Measurements from ENCODE around the gene BTBD2. TPM values are rescaled to one million over a fixed set of nuclear protein-coding genes. Genes with fewer than 3 reads are reported as not detected.

The BTBD2 gene
- total and polyA plus RNA-seq, 2 of the 13 experiments (the other 11 are each of a cell fraction or from before 2014, with no cell fraction given) = 28.1 to 45.3 TPM

DNA sequence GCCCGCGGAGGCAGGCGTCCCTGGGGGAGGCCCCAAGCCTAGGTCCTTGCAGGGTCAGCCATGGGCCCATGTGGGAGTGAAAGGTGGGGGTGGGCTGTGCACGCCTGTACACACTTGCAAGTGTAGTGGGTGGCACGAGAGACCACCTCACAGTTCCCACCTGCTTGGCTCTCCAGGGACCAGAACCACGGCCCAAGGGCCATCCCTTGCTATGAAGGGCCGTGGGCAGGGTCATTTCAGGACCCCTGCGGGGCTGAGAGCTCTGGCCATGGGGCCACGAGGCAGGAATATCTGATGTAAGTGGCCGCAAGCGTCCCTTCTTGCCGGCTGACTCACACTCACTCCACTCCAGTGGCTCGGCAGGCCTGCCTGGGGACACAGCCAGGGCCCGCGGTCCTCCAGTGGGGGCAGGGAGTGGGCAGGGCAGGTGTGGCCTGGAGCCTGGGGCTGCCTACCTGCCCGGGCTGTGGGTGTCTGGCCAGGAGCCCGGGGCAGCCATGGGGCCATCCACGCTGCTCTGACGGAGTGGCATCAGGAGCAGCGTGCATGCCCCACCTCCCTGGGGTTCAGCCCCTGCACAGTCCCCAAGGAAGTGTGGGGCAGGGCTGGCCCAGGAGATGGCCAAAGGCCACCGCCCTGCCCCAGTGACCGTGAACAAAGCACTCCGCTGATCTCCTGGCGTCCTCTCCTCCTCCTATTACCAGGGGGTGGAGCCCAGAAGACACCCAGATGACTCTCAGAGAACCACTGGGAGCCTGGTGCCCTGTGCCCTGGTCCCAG lies 44.1 kb upstream of the BTBD2 start (continued):
- no peak; the same call in 1 of the 2 replicates for TF ChIP-seq ZNF567 (CRISPR knock-in tag; IDR thresholded peaks at IDR 0.05; ENCODE audit: borderline replicate concordance)
- TF ChIP-seq, protein P1, sequence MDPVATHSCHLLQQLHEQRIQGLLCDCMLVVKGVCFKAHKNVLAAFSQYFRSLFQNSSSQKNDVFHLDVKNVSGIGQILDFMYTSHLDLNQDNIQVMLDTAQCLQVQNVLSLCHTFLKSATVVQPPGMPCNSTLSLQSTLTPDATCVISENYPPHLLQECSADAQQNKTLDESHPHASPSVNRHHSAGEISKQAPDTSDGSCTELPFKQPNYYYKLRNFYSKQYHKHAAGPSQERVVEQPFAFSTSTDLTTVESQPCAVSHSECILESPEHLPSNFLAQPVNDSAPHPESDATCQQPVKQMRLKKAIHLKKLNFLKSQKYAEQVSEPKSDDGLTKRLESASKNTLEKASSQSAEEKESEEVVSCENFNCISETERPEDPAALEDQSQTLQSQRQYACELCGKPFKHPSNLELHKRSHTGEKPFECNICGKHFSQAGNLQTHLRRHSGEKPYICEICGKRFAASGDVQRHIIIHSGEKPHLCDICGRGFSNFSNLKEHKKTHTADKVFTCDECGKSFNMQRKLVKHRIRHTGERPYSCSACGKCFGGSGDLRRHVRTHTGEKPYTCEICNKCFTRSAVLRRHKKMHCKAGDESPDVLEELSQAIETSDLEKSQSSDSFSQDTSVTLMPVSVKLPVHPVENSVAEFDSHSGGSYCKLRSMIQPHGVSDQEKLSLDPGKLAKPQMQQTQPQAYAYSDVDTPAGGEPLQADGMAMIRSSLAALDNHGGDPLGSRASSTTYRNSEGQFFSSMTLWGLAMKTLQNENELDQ (CRISPR knock-in tag; IDR thresholded peaks at IDR 0.05; ENCODE audit: borderline replicate concordance) = no peak
- peak; percentile 74; the same call in 1 of the 2 replicates for TF ChIP-seq ARNT2 (CRISPR knock-in tag; IDR thresholded peaks at IDR 0.05; ENCODE audit: low read depth)
- no peak for TF ChIP-seq CHD2 (IDR thresholded peaks at IDR 0.05; ENCODE audit: low read depth, low read length)
- TF ChIP-seq, protein P2, sequence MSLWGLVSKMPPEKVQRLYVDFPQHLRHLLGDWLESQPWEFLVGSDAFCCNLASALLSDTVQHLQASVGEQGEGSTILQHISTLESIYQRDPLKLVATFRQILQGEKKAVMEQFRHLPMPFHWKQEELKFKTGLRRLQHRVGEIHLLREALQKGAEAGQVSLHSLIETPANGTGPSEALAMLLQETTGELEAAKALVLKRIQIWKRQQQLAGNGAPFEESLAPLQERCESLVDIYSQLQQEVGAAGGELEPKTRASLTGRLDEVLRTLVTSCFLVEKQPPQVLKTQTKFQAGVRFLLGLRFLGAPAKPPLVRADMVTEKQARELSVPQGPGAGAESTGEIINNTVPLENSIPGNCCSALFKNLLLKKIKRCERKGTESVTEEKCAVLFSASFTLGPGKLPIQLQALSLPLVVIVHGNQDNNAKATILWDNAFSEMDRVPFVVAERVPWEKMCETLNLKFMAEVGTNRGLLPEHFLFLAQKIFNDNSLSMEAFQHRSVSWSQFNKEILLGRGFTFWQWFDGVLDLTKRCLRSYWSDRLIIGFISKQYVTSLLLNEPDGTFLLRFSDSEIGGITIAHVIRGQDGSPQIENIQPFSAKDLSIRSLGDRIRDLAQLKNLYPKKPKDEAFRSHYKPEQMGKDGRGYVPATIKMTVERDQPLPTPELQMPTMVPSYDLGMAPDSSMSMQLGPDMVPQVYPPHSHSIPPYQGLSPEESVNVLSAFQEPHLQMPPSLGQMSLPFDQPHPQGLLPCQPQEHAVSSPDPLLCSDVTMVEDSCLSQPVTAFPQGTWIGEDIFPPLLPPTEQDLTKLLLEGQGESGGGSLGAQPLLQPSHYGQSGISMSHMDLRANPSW (CRISPR knock-in tag; IDR thresholded peaks at IDR 0.05; ENCODE audit: borderline replicate concordance) = no peak
- no peak for TF ChIP-seq SRY (CRISPR knock-in tag; IDR thresholded peaks at IDR 0.05)
- TF ChIP-seq U2AF1 (optimal IDR thresholded peaks at IDR 0.05; ENCODE audit: low read depth, low read length) = peak; percentile 30
- no peak; the same call in none of the 2 replicates for TF ChIP-seq KDM2A (CRISPR knock-in tag; IDR thresholded peaks at IDR 0.05; ENCODE audit: borderline replicate concordance, low read depth)
- no peak for TF ChIP-seq CBX2 (IDR thresholded peaks at IDR 0.05; ENCODE audit: low read depth, low read length)
- no peak for TF ChIP-seq CBX2 (CRISPR knock-in tag; IDR thresholded peaks at IDR 0.05; ENCODE audit: low read depth)
- TF ChIP-seq ZSCAN25 (CRISPR knock-in tag; IDR thresholded peaks at IDR 0.05) = peak; percentile 85
- peak; percentile 43 for TF ChIP-seq ZNF501 (CRISPR knock-in tag; IDR thresholded peaks at IDR 0.05)
- no peak for TF ChIP-seq ZNF101 (CRISPR knock-in tag; IDR thresholded peaks at IDR 0.05; ENCODE audit: borderline replicate concordance, low read depth)
- no peak for TF ChIP-seq ZNF775 (CRISPR knock-in tag; IDR thresholded peaks at IDR 0.05; ENCODE audit: borderline replicate concordance)
- TF ChIP-seq, protein P3, sequence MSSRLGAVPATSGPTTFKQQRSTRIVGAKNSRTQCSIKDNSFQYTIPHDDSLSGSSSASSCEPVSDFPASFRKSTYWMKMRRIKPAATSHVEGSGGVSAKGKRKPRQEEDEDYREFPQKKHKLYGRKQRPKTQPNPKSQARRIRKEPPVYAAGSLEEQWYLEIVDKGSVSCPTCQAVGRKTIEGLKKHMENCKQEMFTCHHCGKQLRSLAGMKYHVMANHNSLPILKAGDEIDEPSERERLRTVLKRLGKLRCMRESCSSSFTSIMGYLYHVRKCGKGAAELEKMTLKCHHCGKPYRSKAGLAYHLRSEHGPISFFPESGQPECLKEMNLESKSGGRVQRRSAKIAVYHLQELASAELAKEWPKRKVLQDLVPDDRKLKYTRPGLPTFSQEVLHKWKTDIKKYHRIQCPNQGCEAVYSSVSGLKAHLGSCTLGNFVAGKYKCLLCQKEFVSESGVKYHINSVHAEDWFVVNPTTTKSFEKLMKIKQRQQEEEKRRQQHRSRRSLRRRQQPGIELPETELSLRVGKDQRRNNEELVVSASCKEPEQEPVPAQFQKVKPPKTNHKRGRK (CRISPR knock-in tag; IDR thresholded peaks at IDR 0.05) = no peak
- TF ChIP-seq CEBPB (IDR thresholded peaks at IDR 0.05; ENCODE audit: borderline replicate concordance, low read depth, low read length) = peak; percentile 84; the same call in 1 of the 2 replicates
- TF ChIP-seq, protein P4, sequence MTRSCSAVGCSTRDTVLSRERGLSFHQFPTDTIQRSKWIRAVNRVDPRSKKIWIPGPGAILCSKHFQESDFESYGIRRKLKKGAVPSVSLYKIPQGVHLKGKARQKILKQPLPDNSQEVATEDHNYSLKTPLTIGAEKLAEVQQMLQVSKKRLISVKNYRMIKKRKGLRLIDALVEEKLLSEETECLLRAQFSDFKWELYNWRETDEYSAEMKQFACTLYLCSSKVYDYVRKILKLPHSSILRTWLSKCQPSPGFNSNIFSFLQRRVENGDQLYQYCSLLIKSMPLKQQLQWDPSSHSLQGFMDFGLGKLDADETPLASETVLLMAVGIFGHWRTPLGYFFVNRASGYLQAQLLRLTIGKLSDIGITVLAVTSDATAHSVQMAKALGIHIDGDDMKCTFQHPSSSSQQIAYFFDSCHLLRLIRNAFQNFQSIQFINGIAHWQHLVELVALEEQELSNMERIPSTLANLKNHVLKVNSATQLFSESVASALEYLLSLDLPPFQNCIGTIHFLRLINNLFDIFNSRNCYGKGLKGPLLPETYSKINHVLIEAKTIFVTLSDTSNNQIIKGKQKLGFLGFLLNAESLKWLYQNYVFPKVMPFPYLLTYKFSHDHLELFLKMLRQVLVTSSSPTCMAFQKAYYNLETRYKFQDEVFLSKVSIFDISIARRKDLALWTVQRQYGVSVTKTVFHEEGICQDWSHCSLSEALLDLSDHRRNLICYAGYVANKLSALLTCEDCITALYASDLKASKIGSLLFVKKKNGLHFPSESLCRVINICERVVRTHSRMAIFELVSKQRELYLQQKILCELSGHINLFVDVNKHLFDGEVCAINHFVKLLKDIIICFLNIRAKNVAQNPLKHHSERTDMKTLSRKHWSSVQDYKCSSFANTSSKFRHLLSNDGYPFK (CRISPR knock-in tag; IDR thresholded peaks at IDR 0.05; ENCODE audit: borderline replicate concordance) = no peak; the same call in 1 of the 2 replicates
- no peak for TF ChIP-seq SRSF1 (optimal IDR thresholded peaks at IDR 0.05; ENCODE audit: low read depth, low read length)
- no peak for TF ChIP-seq FOXP1 (IDR thresholded peaks at IDR 0.05)
- no peak for TF ChIP-seq FOXP1 (CRISPR knock-in tag; IDR thresholded peaks at IDR 0.05)

Measured in HepG2 (cell line).